HG03558 (cell line): Measurements from ENCODE around the gene CSK.

ENCODE experiments used
- ATAC-seq: cut with Tn5 transposase; IDR thresholded peaks from one replicate; pipeline ENCODE4 v1.9.1; 2021; ENCODE audit warnings: moderate number of reproducible peaks; ENCODE audit not compliant: unreplicated experiment; ENCODE audit errors: extremely low read depth

CSK gene

GRCh38 chr15:74838746-74839525 lies 57.1 kb downstream of the CSK start:
- no peak for ATAC-seq

GRCh38 chr15:74839526-74840395 lies 57.9 kb downstream of the CSK start:
- no peak for ATAC-seq

GRCh38 chr15:74840851-74841775 lies 59.2 kb downstream of the CSK start:
- ATAC-seq, result no peak

GRCh38 chr15:74841891-74842373 lies 60.1 kb downstream of the CSK start:
- no peak for ATAC-seq

GRCh38 chr15:74842581-74843444 lies 60.9 kb downstream of the CSK start, which contains the start of gene ULK3:
Gene ULK3 (minus strand): TSS chr15:74843156. CDS start chr15:74843105, 51 bp downstream.
- ATAC-seq, result peak; percentile 75

- no peak for ATAC-seq
Measured at GRCh38 chr15:74843445-74843828, 61.6 kb downstream of the CSK start.

GRCh38 chr15:74843891-74844299 lies 62.0 kb downstream of the CSK start:
- ATAC-seq, result no peak

GRCh38 chr15:74844319-74845207 lies 62.7 kb downstream of the CSK start:
- ATAC-seq, result no peak

GRCh38 chr15:74845208-74845568 lies 63.3 kb downstream of the CSK start:
- no peak for ATAC-seq

GRCh38 chr15:74845581-74845980 lies 63.7 kb downstream of the CSK start:
- ATAC-seq, result no peak

GRCh38 chr15:74847432-74847831 lies 65.6 kb downstream of the CSK start:
- no peak for ATAC-seq

- ATAC-seq, result no peak
Measured at GRCh38 chr15:74850393-74850792, 68.5 kb downstream of the CSK start.

GRCh38 chr15:74851960-74852359 lies 70.1 kb downstream of the CSK start:
- no peak for ATAC-seq
